Measurements from ENCODE around the gene HECTD1.

The HECTD1 gene

GRCh38 chr14:31127690-31128089, 79.9 kb downstream of the HECTD1 start:
- no peak overlapping the region for H3K4me3 ChIP-seq (ENCODE audit: low read depth, low read length)
- TF ChIP-seq RBAK (tag by site-specific recombination; IDR thresholded peaks at IDR 0.05), result no peak
- TF ChIP-seq BCL11A (tag by site-specific recombination; IDR thresholded peaks at IDR 0.05; ENCODE audit: low read depth), result no peak
- peaks cover 64 to 75% of the 10 kb centered on the region in 2 experiments for H3K36me3 ChIP-seq (ENCODE audit: control insufficient read depth in 2 of 2, insufficient read depth in 1 of 2, low read length in 2 of 2)
- H3K9me3 ChIP-seq (ENCODE audit: control insufficient read depth, insufficient read depth, low read depth, low read length), result no peaks in the 10 kb centered on the region
- no peaks in the 10 kb centered on the region for H3K4me1 ChIP-seq (ENCODE audit: control insufficient read depth, insufficient read depth, low read length)
- no peak overlapping the region for H3K27ac ChIP-seq (ENCODE audit: extremely low read depth, low read depth, low read length)
- ChIA-PET CTCF (interaction anchor here (0.7 kb wide), 1 partner anchor 18 kb away, joined by 3 read pairs; no protein-coding TSS in a partner anchor), POLR2A (no interaction called here)

- H3K36me3 ChIP-seq (ENCODE audit: control insufficient read depth in 2 of 2, insufficient read depth in 1 of 2, low read length in 2 of 2), result peaks cover 66 to 70% of the 10 kb centered on the region in 2 experiments
- H3K4me1 ChIP-seq (ENCODE audit: control insufficient read depth, insufficient read depth, low read length), result no peaks in the 10 kb centered on the region
- H3K27ac ChIP-seq (ENCODE audit: extremely low read depth, low read depth, low read length), result no peak overlapping the region
- H3K4me3 ChIP-seq (ENCODE audit: low read depth, low read length), result no peak overlapping the region
- H3K9me3 ChIP-seq (ENCODE audit: control insufficient read depth, insufficient read depth, low read depth, low read length), result no peaks in the 10 kb centered on the region
- CTCF ChIA-PET, result interaction anchor here (0.5 to 1.0 kb wide), 5 partner anchors 41 to 254 kb away, joined by 3 to 4 read pairs (median 3); no protein-coding TSS in a partner anchor
- POLR2A ChIA-PET, result no interaction called here
- TF ChIP-seq PBX3 (CRISPR knock-in tag; IDR thresholded peaks at IDR 0.05), result no peak
- TF ChIP-seq KLF1 (tag by site-specific recombination; IDR thresholded peaks at IDR 0.05), result no peak
- TF ChIP-seq ZBTB1 (tag by site-specific recombination; IDR thresholded peaks at IDR 0.05), result no peak
- TF ChIP-seq ZNF112 (tag by site-specific recombination; IDR thresholded peaks at IDR 0.05), result no peak
- no peak for TF ChIP-seq ZNF223 (tag by site-specific recombination; IDR thresholded peaks at IDR 0.05)
- TF ChIP-seq FEZF1 (tag by site-specific recombination; IDR thresholded peaks at IDR 0.05), result no peak
- TF ChIP-seq ZXDB (tag by site-specific recombination; IDR thresholded peaks at IDR 0.05), result no peak
Measured at GRCh38 chr14:31126680-31127079, 80.9 kb downstream of the HECTD1 start.

GRCh38 chr14:31125231-31125630, 82.4 kb downstream of the HECTD1 start:
- ChIA-PET CTCF (interaction anchor here (0.6 kb wide), 1 partner anchor 148 kb away, joined by 3 read pairs; no protein-coding TSS in a partner anchor), POLR2A (no interaction called here)
- Histone ChIP-seq H3K9me3 (ENCODE audit: control insufficient read depth, insufficient read depth, low read depth, low read length) (no peaks in the 10 kb centered on the region), H3K4me1 (ENCODE audit: control insufficient read depth, insufficient read depth, low read length) (no peaks in the 10 kb centered on the region), H3K36me3 (ENCODE audit: control insufficient read depth in 2 of 2, insufficient read depth in 1 of 2, low read length in 2 of 2) (peaks cover 68 to 75% of the 10 kb centered on the region in 2 experiments), H3K27ac (ENCODE audit: extremely low read depth, low read depth, low read length) (no peak overlapping the region), H3K4me3 (ENCODE audit: low read depth, low read length) (no peak overlapping the region)
- TF ChIP-seq ZNF521 (tag by site-specific recombination; IDR thresholded peaks at IDR 0.05), result no peak
- TF ChIP-seq ZNF747 (tag by site-specific recombination; IDR thresholded peaks at IDR 0.05), result no peak
- TF ChIP-seq OVOL3 (tag by site-specific recombination; IDR thresholded peaks at IDR 0.05), result no peak
- no peak for TF ChIP-seq ZBTB21 (tag by site-specific recombination; IDR thresholded peaks at IDR 0.05)
- no peak for TF ChIP-seq ZXDB (tag by site-specific recombination; IDR thresholded peaks at IDR 0.05)
- TF ChIP-seq ZNF112 (tag by site-specific recombination; IDR thresholded peaks at IDR 0.05), result no peak
- TF ChIP-seq ZNF624 (tag by site-specific recombination; IDR thresholded peaks at IDR 0.05), result no peak
- TF ChIP-seq ZBTB11 (tag by site-specific recombination; conservative IDR thresholded peaks at IDR 0.05; ENCODE audit: low read depth), result no peak
- TF ChIP-seq ZNF558 (tag by site-specific recombination; IDR thresholded peaks at IDR 0.05), result no peak
- no peak for TF ChIP-seq ZBTB44 (tag by site-specific recombination; IDR thresholded peaks at IDR 0.05)
- TF ChIP-seq ZNF18 (tag by site-specific recombination; IDR thresholded peaks at IDR 0.05), result no peak
- no peak for TF ChIP-seq ZNF501 (tag by site-specific recombination; IDR thresholded peaks at IDR 0.05)
- no peak for TF ChIP-seq ELK4 (IDR thresholded peaks at IDR 0.05; ENCODE audit: borderline replicate concordance, low read depth, low read length)
- no peak for TF ChIP-seq ZNF19 (tag by site-specific recombination; IDR thresholded peaks at IDR 0.05; ENCODE audit: low read depth)
- no peak for TF ChIP-seq ZNF571 (tag by site-specific recombination; IDR thresholded peaks at IDR 0.05)
